SK-N-SH (cell line): ENCODE measurements around the gene COL25A1. TPM values are rescaled to one million over a fixed set of nuclear protein-coding genes. Genes with fewer than 3 reads are reported as not detected.

ENCODE experiments used
- CTCF ChIA-PET: fragments of 300-600, 350-600 bp; formaldehyde crosslinking; extraction: SDS; loops from one replicate; lab custom pipeline; 2021; lab: Yijun Ruan, JAX
- POLR2A ChIA-PET: fragments of 350-600 bp; sonication (Branson Sonifier 250); formaldehyde crosslinking; extraction: SDS; loops from one replicate; lab custom pipeline; 2020; ENCODE audit warnings: antibody characterized with exemption, inconsistent platforms; lab: Yijun Ruan, JAX
- DNase-seq: peaks from one replicate; pipeline ENCODE4 v3.0.0; 2012
- H2AFZ ChIP-seq: fragments of 200-600 bp; sonication (generic); 2 replicates; pipeline ENCODE4 v1.8.1; 2016; ENCODE audit warnings: antibody characterized with exemption, mild to moderate bottlenecking, low read depth
- H3F3A ChIP-seq: fragments of 200-600 bp; sonication (generic); replicated peaks from 2 replicates; pipeline ENCODE3; 2016; ENCODE audit warnings: antibody characterized with exemption, mild to moderate bottlenecking; ENCODE audit not compliant: insufficient read depth
- H3K27ac ChIP-seq, 2 experiments: fragments of 200-500 bp in 1 of 2; fragments of 200-600 bp in 1 of 2; sonication (Bioruptor generic) in 1 of 2; sonication (generic), shearing (Covaris generic) in 1 of 2; 2 replicates each; pipeline versions ENCODE4 v1.5.1 to v1.6.1; 2014 to 2016; ENCODE audit warnings: low read depth in 2 of 2, inconsistent platforms in 1 of 2, low read length in 1 of 2, mild to moderate bottlenecking in 1 of 2, mixed read lengths in 1 of 2
- H3K27me3 ChIP-seq: fragments of 200-600 bp; sonication (generic), shearing (Covaris generic); 2 replicates; pipeline ENCODE4 v1.6.1; 2016; ENCODE audit warnings: mixed run types; ENCODE audit not compliant: insufficient read depth
- H3K36me3 ChIP-seq, 2 experiments: fragments of 200-500 bp in 1 of 2; fragments of 200-600 bp in 1 of 2; sonication (Bioruptor generic) in 1 of 2; sonication (generic) in 1 of 2; replicated peaks in 1 of 2; 2 replicates each; pipeline versions ENCODE3 to v1.5.1; 2014 to 2016; ENCODE audit warnings: low read length in 1 of 2, mild to moderate bottlenecking in 1 of 2; ENCODE audit not compliant: insufficient read depth in 2 of 2, control insufficient read depth in 1 of 2
- H3K4me1 ChIP-seq, 2 experiments: fragments of 200-500 bp in 1 of 2; fragments of 200-600 bp in 1 of 2; sonication (Bioruptor generic) in 1 of 2; sonication (generic), shearing (Covaris generic) in 1 of 2; 2 replicates each; pipeline versions ENCODE4 v1.5.1 to v1.6.1; 2014 to 2016; ENCODE audit warnings: low read depth in 1 of 2, low read length in 1 of 2, mixed run types in 1 of 2; ENCODE audit not compliant: insufficient read depth in 2 of 2, control insufficient read depth in 1 of 2
- H3K4me2 ChIP-seq: fragments of 200-600 bp; sonication (generic), shearing (Covaris generic); 2 replicates; pipeline ENCODE4 v1.6.1; 2017; ENCODE audit warnings: mixed run types
- H3K4me3 ChIP-seq, 2 experiments: fragments of 200-500 bp in 1 of 2; fragments of 200-600 bp in 1 of 2; sonication (Bioruptor generic) in 1 of 2; sonication (generic), shearing (Covaris generic) in 1 of 2; 2 replicates each; pipeline versions ENCODE4 v1.5.1 to v1.8.1; 2014 to 2016; ENCODE audit warnings: low read depth in 2 of 2, inconsistent platforms in 1 of 2, low read length in 1 of 2, mild to moderate bottlenecking in 1 of 2, mixed read lengths in 1 of 2, moderate library complexity in 1 of 2
- H3K79me2 ChIP-seq: fragments of 200-600 bp; sonication (generic); 2 replicates; pipeline ENCODE4 v1.8.1; 2017; ENCODE audit warnings: mild to moderate bottlenecking; ENCODE audit not compliant: insufficient read depth
- H3K9ac ChIP-seq: fragments of 200-600 bp; sonication (generic); 2 replicates; pipeline ENCODE4 v1.6.1; 2017; ENCODE audit warnings: mixed run types
- H3K9me2 ChIP-seq: fragments of 200-600 bp; sonication (generic); 2 replicates; pipeline ENCODE4 v1.6.1; 2017; ENCODE audit warnings: mixed run types
- H3K9me3 ChIP-seq: fragments of 200-600 bp; sonication (generic); 2 replicates; pipeline ENCODE4 v1.6.1; 2017; ENCODE audit warnings: mixed run types, mild to moderate bottlenecking, moderate library complexity
- H4K20me1 ChIP-seq: fragments of 200-600 bp; sonication (generic); 2 replicates; pipeline ENCODE4 v1.6.1; 2017; ENCODE audit warnings: mild to moderate bottlenecking, mixed run types; ENCODE audit not compliant: insufficient read depth
- CHD2 ChIP-seq: fragments of 150-350 bp; IDR thresholded peaks from 2 replicates; pipeline ENCODE4 v1.6.1; 2018; ENCODE audit warnings: low read length; ENCODE audit not compliant: partially characterized antibody
- ELF1 ChIP-seq: IDR thresholded peaks from 2 replicates; pipeline ENCODE4 v1.4.0; 2012
- EZH2phosphoT487 ChIP-seq: fragments of 200-600 bp; sonication (generic); IDR thresholded peaks from 2 replicates; pipeline ENCODE4 v1.6.1; 2017; ENCODE audit warnings: low read depth, mixed run types, mild to moderate bottlenecking, antibody characterized with exemption, moderate library complexity, borderline replicate concordance
- FOSL2 ChIP-seq: IDR thresholded peaks from 2 replicates; pipeline ENCODE4 v1.4.0; 2012; ENCODE audit warnings: low read depth, mild to moderate bottlenecking, moderate library complexity, borderline replicate concordance
- GABPA ChIP-seq: IDR thresholded peaks from 2 replicates; pipeline ENCODE4 v1.4.0; 2012; ENCODE audit warnings: low read depth, mild to moderate bottlenecking
- GATA2 ChIP-seq: sonication (generic); formaldehyde crosslinking; IDR thresholded peaks from 2 replicates; pipeline ENCODE4 v1.5.0; 2020; ENCODE audit warnings: mild to moderate bottlenecking, missing genetic modification reagents
- IRF3 ChIP-seq: fragments of 150-350 bp; IDR thresholded peaks from 2 replicates; pipeline ENCODE4 v1.6.1; 2016; ENCODE audit warnings: mild to moderate bottlenecking, low read depth, low read length
- JUND ChIP-seq: IDR thresholded peaks from 2 replicates; pipeline ENCODE4 v1.4.0; 2012
- MAX ChIP-seq: IDR thresholded peaks from 2 replicates; pipeline ENCODE4 v1.4.0; 2012; ENCODE audit warnings: low read depth
- MEF2A ChIP-seq: IDR thresholded peaks from 2 replicates; pipeline ENCODE4 v1.4.0; 2012; ENCODE audit warnings: low read depth, borderline replicate concordance
- NFIC ChIP-seq: IDR thresholded peaks from 2 replicates; pipeline ENCODE4 v1.4.0; 2012; ENCODE audit warnings: borderline replicate concordance
- PBX3 ChIP-seq: IDR thresholded peaks from 2 replicates; pipeline ENCODE4; 2012
- POLR2AphosphoS5 ChIP-seq: IDR thresholded peaks from 2 replicates; pipeline ENCODE4 v1.6.1; 2012; ENCODE audit warnings: low read depth, low read length
- RCOR1 ChIP-seq: fragments of 150-350 bp; IDR thresholded peaks from 2 replicates; pipeline ENCODE4 v1.6.1; 2017; ENCODE audit warnings: antibody characterized with exemption, low read length
- RFX5 ChIP-seq: IDR thresholded peaks from 2 replicates; pipeline ENCODE4 v1.6.1; 2012; ENCODE audit warnings: mild to moderate bottlenecking, improper control_type of control experiment, low read length
- RXRA ChIP-seq: IDR thresholded peaks from 2 replicates; pipeline ENCODE4 v1.4.0; 2012; ENCODE audit warnings: low read depth, mild to moderate bottlenecking, borderline replicate concordance
- SMC3 ChIP-seq: IDR thresholded peaks from 2 replicates; pipeline ENCODE4 v1.6.1; 2012; ENCODE audit warnings: low read depth, low read length, improper control_type of control experiment
- TAF1 ChIP-seq: IDR thresholded peaks from 2 replicates; pipeline ENCODE4 v1.6.1; 2012; ENCODE audit warnings: low read depth, mild to moderate bottlenecking, low read length, moderate library complexity, borderline replicate concordance
- TCF12 ChIP-seq: IDR thresholded peaks from 2 replicates; pipeline ENCODE4 v1.4.0; 2012
- YY1 ChIP-seq: IDR thresholded peaks from 2 replicates; pipeline ENCODE4 v1.4.0; 2012; ENCODE audit warnings: low read depth, mild to moderate bottlenecking
- ZBTB33 ChIP-seq: IDR thresholded peaks from 2 replicates; pipeline ENCODE4 v1.4.0; 2012; ENCODE audit warnings: low read depth, borderline replicate concordance
- WGBS: methylation state at CpG from one replicate; pipeline ENCODE4 v1.1.6; 2017; ENCODE audit warnings: low lambda C conversion rate; 5-methylcytosine and 5-hydroxymethylcytosine counted together
- polyA plus RNA-seq, 3 experiments: library from polyadenylated mRNA; depleted of rRNA; stranded (reverse); fragments of >200 nt; gene quantifications; 2 replicates each; pipeline ENCODE4 v1.2.3, GENCODE V29; 2012

The COL25A1 gene
- polyA plus RNA-seq, 1 of the 3 experiments (the other 2 are of a cell fraction) = not detected

- Histone ChIP-seq H3K79me2 (no peaks in the 10 kb centered on the region), H3K4me2 (no peak overlapping the region), H3K4me3 (no peak overlapping the region), H3K9me3 (no peaks in the 10 kb centered on the region), H3K27me3 (no peaks in the 10 kb centered on the region; the same call in 1 of the 2 replicates), H3K4me1 (no peaks in the 10 kb centered on the region), H3K9ac (no peak overlapping the region), H3F3A (no peaks in the 10 kb centered on the region), H3K36me3 (no peaks in the 10 kb centered on the region), H3K27ac (no peak overlapping the region), H3K9me2 (no peaks in the 10 kb centered on the region), H4K20me1 (no peaks in the 10 kb centered on the region), H2AFZ (no peak overlapping the region)
- TF ChIP-seq CHD2 (no peak), YY1 (no peak), RCOR1 (no peak), NFIC (no peak), PBX3 (no peak), POLR2AphosphoS5 (no peak), JUND (no peak), ZBTB33 (no peak), ELF1 (no peak)
- POLR2A ChIA-PET = no interaction called here
- CTCF ChIA-PET = no interaction called here
- WGBS = 2% methylated on average over 5 of the region's 5 CpGs
- DNase-seq = no peak
Observed at GRCh38 chr4:109205186-109205585, 97.3 kb downstream of the COL25A1 start.

GRCh38 chr4:109199585-109199984 lies 102.9 kb downstream of the COL25A1 start:
- WGBS = 0% methylated on average over 1 of the region's 1 CpG
- no peak overlapping the region for H2AFZ ChIP-seq
- no peaks in the 10 kb centered on the region for H3K36me3 ChIP-seq
- ChIA-PET POLR2A (no interaction called here), CTCF (no interaction called here)
- no peaks in the 10 kb centered on the region for H3K9me2 ChIP-seq
- no peaks in the 10 kb centered on the region for H3K27me3 ChIP-seq
- no peaks in the 10 kb centered on the region for H4K20me1 ChIP-seq
- DNase-seq = no peak
- no peak overlapping the region for H3K27ac ChIP-seq
- no peaks in the 10 kb centered on the region for H3K79me2 ChIP-seq
- no peak overlapping the region for H3K4me3 ChIP-seq
- no peak overlapping the region for H3K4me2 ChIP-seq
- H3K4me1 ChIP-seq = no peaks in the 10 kb centered on the region
- H3K9me3 ChIP-seq = no peaks in the 10 kb centered on the region
- H3F3A ChIP-seq = no peaks in the 10 kb centered on the region
- H3K9ac ChIP-seq = no peak overlapping the region
- TF ChIP-seq RCOR1 (no peak), YY1 (no peak), FOSL2 (no peak), MAX (no peak), GATA2 (CRISPR knock-in tag) (no peak), TCF12 (no peak), POLR2AphosphoS5 (no peak), MEF2A (no peak), RFX5 (no peak), ZBTB33 (no peak), EZH2phosphoT487 (no peak), GABPA (no peak), RXRA (no peak), IRF3 (no peak), CHD2 (no peak), TAF1 (no peak), SMC3 (no peak)
- TF ChIP-seq, all 33 proteins: peak for 0
